OCI-LY7 (cell line): ENCODE measurements around the gene SHROOM3. TPM values are rescaled to one million over a fixed set of nuclear protein-coding genes. Genes with fewer than 3 reads are reported as not detected.

Experiments used
- BruUV-seq: library from RNA; stranded (reverse); fragments of 400-500 nt; replicated peaks from 2 replicates; lab custom pipeline; 2021; lab: Mats Ljungman, UMichigan
- CTCF ChIA-PET: fragments of 300-600 bp; sonication (Branson Sonifier 250); formaldehyde crosslinking; loops from one replicate; lab custom pipeline; 2022; ENCODE audit warnings: antibody characterized with exemption; ENCODE audit not compliant: unreplicated experiment; lab: Charles Lee
- POLR2A ChIA-PET: fragments of 300-600 bp; sonication (Branson Sonifier 250); formaldehyde crosslinking; loops from one replicate; lab custom pipeline; 2022; ENCODE audit warnings: antibody characterized with exemption; lab: Charles Lee
- DNase-seq: peaks from one replicate; pipeline ENCODE4 v3.0.0-alpha.2; 2015; ENCODE audit warnings: low spot score
- H2AFZ ChIP-seq: fragments of 200-600 bp; sonication (generic), shearing (Covaris generic); 2 replicates; pipeline ENCODE4 v1.6.1; 2014; ENCODE audit warnings: mild to moderate bottlenecking, antibody characterized with exemption, low read length, moderate library complexity
- H3K27ac ChIP-seq: fragments of 200-600 bp; sonication (generic); 2 replicates; pipeline ENCODE4 v1.5.1; 2014; ENCODE audit warnings: mixed run types, low read depth, mild to moderate bottlenecking, moderate library complexity, low read length, inconsistent platforms; ENCODE audit not compliant: poor library complexity, severe bottlenecking
- H3K36me3 ChIP-seq: fragments of 200-600 bp; sonication (generic); 2 replicates; pipeline ENCODE4 v1.6.1; 2014; ENCODE audit warnings: mild to moderate bottlenecking, antibody characterized with exemption, low read length, moderate library complexity, mixed read lengths; ENCODE audit not compliant: insufficient read depth
- H3K4me1 ChIP-seq: fragments of 200-600 bp; sonication (generic); 2 replicates; pipeline ENCODE4 v1.5.1; 2014; ENCODE audit warnings: mild to moderate bottlenecking, low read length; ENCODE audit not compliant: insufficient read depth, poor library complexity, severe bottlenecking
- H3K4me2 ChIP-seq: fragments of 200-600 bp; sonication (generic); 2 replicates; pipeline ENCODE4 v1.6.1; 2014; ENCODE audit warnings: mild to moderate bottlenecking, low read length
- H3K4me3 ChIP-seq: fragments of 200-600 bp; sonication (generic); 2 replicates; pipeline ENCODE4 v1.5.1; 2014; ENCODE audit warnings: mild to moderate bottlenecking, low read depth, low read length; ENCODE audit not compliant: poor library complexity, severe bottlenecking
- H3K79me2 ChIP-seq: fragments of 200-600 bp; sonication (generic); 2 replicates; pipeline ENCODE4 v1.6.1; 2016; ENCODE audit warnings: low read depth, mild to moderate bottlenecking, low read length, moderate library complexity, mixed read lengths; ENCODE audit not compliant: insufficient read depth
- H3K9me2 ChIP-seq: fragments of 200-600 bp; sonication (generic); 2 replicates; pipeline ENCODE4 v1.6.1; 2016; ENCODE audit warnings: mild to moderate bottlenecking, low read length, mixed read lengths; ENCODE audit not compliant: insufficient read depth
- H3K9me3 ChIP-seq: fragments of 200-600 bp; sonication (generic); 2 replicates; pipeline ENCODE4 v1.6.1; 2014; ENCODE audit warnings: mild to moderate bottlenecking, mixed run types, low read length, mixed read lengths
- H4K20me1 ChIP-seq: fragments of 200-600 bp; sonication (generic); 2 replicates; pipeline ENCODE4 v1.6.1; 2014; ENCODE audit warnings: mild to moderate bottlenecking, antibody characterized with exemption, low read length, moderate library complexity, mixed read lengths; ENCODE audit not compliant: insufficient read depth
- EZH2phosphoT487 ChIP-seq: fragments of 200-600 bp; sonication (generic); IDR thresholded peaks from 2 replicates; pipeline ENCODE4 v1.6.1; 2018; ENCODE audit warnings: low read depth, borderline replicate concordance, mild to moderate bottlenecking, mixed run types, antibody characterized with exemption, low read length, moderate library complexity, mixed read lengths
- intact Hi-C: fragments of 100-400 bp; cut with micrococcal nuclease; formaldehyde crosslinking; loops from one replicate; pipeline ENCODE4 v1.10.0; 2022; ENCODE audit not compliant: unreplicated experiment
- total RNA-seq, 2 experiments: library from RNA; depleted of rRNA in 1 of 2; stranded (reverse); fragments of >200 nt in 1 of 2; shearing (Covaris generic) in 1 of 2; gene quantifications; 2 replicates each; pipeline ENCODE4 v1.2.3, GENCODE V29; 2014 to 2022
- TF ChIP-seq, protein P1 (sequence below): fragments of 200-600 bp; sonication (generic); conservative IDR thresholded peaks from 2 replicates; pipeline ENCODE4 v1.5.1; 2014; ENCODE audit warnings: mild to moderate bottlenecking, antibody characterized with exemption, low read length, moderate library complexity, mixed read lengths

The SHROOM3 gene
- total RNA-seq, 2 experiments from 2014 or later, result not detected

DNA sequence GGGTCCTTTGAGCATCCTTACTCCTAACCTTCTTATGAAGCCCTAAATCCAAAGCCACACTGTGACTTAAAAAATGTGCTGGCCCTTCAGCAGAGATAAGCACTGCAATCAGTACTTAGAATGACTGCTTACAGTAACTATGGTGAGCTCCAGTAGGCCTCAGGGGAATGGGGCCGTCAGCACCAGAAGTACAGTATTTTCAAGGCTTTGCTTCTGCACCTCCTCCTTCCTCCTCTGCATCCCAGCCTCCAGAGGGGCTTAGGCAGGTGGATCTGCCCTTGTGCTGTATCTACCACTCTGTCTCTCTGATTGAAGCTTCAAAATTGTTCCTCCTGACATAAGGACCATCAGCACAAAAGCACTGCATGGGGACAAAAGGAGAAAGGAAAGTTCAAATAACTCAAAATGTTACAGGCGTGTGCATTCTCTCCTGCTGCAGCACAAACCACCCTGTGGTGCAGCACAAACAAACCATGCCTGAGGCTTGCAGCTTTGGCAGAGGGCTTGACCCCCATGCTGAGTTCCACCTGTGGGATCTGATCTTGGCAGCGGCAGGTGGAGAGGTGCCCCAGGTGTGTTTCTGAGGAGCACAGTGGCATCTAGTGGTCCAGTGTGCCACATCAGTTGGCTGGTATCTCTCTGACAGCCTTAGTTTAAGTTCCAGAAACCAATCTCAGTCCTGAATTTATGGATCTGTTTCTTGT lies 298.2 kb downstream of the SHROOM3 start:
- intact Hi-C loops, result no loop called here
- H3K9me2 ChIP-seq, result no peaks in the 10 kb centered on the region
- no peaks in the 10 kb centered on the region for H3K4me1 ChIP-seq
- no peak overlapping the region for H3K27ac ChIP-seq
- H3K4me3 ChIP-seq, result no peak overlapping the region
- no TSS peak for BruUV-seq
- H3K79me2 ChIP-seq, result no peaks in the 10 kb centered on the region
- DNase-seq, result no peak
- no peak overlapping the region for H3K4me2 ChIP-seq
- no peak overlapping the region for H2AFZ ChIP-seq
- H3K36me3 ChIP-seq, result no peaks in the 10 kb centered on the region
- TF ChIP-seq, protein P1, sequence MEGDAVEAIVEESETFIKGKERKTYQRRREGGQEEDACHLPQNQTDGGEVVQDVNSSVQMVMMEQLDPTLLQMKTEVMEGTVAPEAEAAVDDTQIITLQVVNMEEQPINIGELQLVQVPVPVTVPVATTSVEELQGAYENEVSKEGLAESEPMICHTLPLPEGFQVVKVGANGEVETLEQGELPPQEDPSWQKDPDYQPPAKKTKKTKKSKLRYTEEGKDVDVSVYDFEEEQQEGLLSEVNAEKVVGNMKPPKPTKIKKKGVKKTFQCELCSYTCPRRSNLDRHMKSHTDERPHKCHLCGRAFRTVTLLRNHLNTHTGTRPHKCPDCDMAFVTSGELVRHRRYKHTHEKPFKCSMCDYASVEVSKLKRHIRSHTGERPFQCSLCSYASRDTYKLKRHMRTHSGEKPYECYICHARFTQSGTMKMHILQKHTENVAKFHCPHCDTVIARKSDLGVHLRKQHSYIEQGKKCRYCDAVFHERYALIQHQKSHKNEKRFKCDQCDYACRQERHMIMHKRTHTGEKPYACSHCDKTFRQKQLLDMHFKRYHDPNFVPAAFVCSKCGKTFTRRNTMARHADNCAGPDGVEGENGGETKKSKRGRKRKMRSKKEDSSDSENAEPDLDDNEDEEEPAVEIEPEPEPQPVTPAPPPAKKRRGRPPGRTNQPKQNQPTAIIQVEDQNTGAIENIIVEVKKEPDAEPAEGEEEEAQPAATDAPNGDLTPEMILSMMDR, result no peak; the same call in 1 of the 2 replicates
- no peak for TF ChIP-seq EZH2phosphoT487
- ChIA-PET POLR2A (no interaction called here), CTCF (interaction anchor here (0.6 kb wide), 2 partner anchors 12 to 110 kb away, joined by 3 to 4 read pairs; no protein-coding TSS in a partner anchor)
- no peaks in the 10 kb centered on the region for H4K20me1 ChIP-seq
- H3K9me3 ChIP-seq, result no peaks in the 10 kb centered on the region

DNA sequence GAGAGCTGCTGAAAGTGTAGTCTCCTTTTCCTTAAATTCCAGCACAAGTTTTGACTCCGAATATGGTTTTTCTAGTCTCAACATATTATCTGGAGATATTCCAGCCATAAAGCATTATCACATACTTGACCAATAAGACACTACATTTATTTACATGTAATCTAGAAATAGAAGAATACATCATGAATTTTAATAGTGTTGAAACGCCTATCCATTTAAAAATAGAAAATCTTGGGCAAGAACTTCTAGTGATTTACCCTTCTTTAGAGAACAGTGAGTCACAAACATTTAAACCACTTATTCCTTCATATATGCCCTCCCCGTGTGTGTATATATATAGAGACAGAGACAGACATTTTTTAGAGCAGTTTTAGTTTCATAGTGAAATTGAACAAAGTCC lies 301.4 kb downstream of the SHROOM3 start:
- Histone ChIP-seq H2AFZ (no peak overlapping the region), H3K4me3 (no peak overlapping the region), H3K4me2 (no peak overlapping the region), H3K9me2 (no peaks in the 10 kb centered on the region), H3K4me1 (no peaks in the 10 kb centered on the region), H3K36me3 (no peaks in the 10 kb centered on the region), H3K27ac (no peak overlapping the region), H4K20me1 (no peaks in the 10 kb centered on the region), H3K9me3 (no peaks in the 10 kb centered on the region), H3K79me2 (no peaks in the 10 kb centered on the region)
- ChIA-PET CTCF (no interaction called here), POLR2A (no interaction called here)
- DNase-seq, result no peak
- no peak for TF ChIP-seq EZH2phosphoT487
- TF ChIP-seq, protein P1, result no peak
- BruUV-seq, result no TSS peak
- intact Hi-C loops, result no loop called here

DNA sequence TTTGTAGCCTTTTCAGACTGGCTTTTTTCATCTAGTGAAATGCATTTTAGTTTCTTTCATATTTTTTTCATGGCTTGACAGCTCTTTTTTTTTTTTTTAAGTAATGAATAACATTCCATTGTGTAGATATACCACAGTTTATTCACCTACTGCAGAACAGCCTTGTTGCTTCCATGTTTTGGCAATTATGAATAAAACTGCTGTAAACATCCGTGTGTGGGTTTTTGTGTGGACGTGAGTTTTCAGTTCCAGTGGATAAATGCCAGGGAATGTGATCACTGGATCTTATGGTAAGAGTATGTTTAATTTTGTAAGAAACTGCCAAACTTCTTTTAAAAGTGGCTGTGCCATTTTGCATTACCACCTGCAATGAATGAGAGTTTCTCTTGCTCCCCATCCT lies 302.2 kb downstream of the SHROOM3 start:
- no TSS peak for BruUV-seq
- no peaks in the 10 kb centered on the region for H3K36me3 ChIP-seq
- no peaks in the 10 kb centered on the region for H3K9me3 ChIP-seq
- POLR2A ChIA-PET, result no interaction called here
- no peak overlapping the region for H2AFZ ChIP-seq
- H3K27ac ChIP-seq, result no peak overlapping the region
- no peak for TF ChIP-seq EZH2phosphoT487
- TF ChIP-seq, protein P1, result no peak
- no peaks in the 10 kb centered on the region for H3K79me2 ChIP-seq
- H3K9me2 ChIP-seq, result no peaks in the 10 kb centered on the region
- no peaks in the 10 kb centered on the region for H4K20me1 ChIP-seq
- CTCF ChIA-PET, result no interaction called here
- no peak for DNase-seq
- no peaks in the 10 kb centered on the region for H3K4me1 ChIP-seq
- no peak overlapping the region for H3K4me3 ChIP-seq
- intact Hi-C loops, result no loop called here
- no peak overlapping the region for H3K4me2 ChIP-seq
